Calu3 (cell line): ENCODE results near the gene XPNPEP1. TPM values are rescaled to one million over a fixed set of nuclear protein-coding genes. Genes with fewer than 3 reads are reported as not detected.

Experiments used
- BruUV-seq: library from RNA; stranded (reverse); fragments of 400-500 nt; replicated peaks from 2 replicates; lab custom pipeline; 2021; lab: Mats Ljungman, UMichigan
- CTCF ChIA-PET: fragments of 300-600 bp; sonication (Branson Sonifier 250); formaldehyde crosslinking; loops from one replicate; lab custom pipeline; 2022; ENCODE audit warnings: antibody characterized with exemption; lab: Charles Lee
- DNase-seq: peaks from one replicate; pipeline ENCODE4 v3.0.0; 2022
- H3K27ac Mint-ChIP-seq: one replicate; pipeline ENCODE4 v1.8.0; 2022; ENCODE audit warnings: mixed read lengths; ENCODE audit not compliant: unreplicated experiment
- H3K27me3 Mint-ChIP-seq: one replicate; pipeline ENCODE4 v1.8.0; 2022; ENCODE audit warnings: mixed read lengths; ENCODE audit not compliant: unreplicated experiment
- H3K36me3 Mint-ChIP-seq: one replicate; pipeline ENCODE4 v1.8.0; 2022; ENCODE audit warnings: mild to moderate bottlenecking, moderate library complexity, mixed read lengths; ENCODE audit not compliant: insufficient read depth, unreplicated experiment
- H3K4me1 Mint-ChIP-seq: one replicate; pipeline ENCODE4 v1.8.0; 2022; ENCODE audit warnings: mild to moderate bottlenecking, low read depth, mixed read lengths; ENCODE audit not compliant: unreplicated experiment
- H3K4me3 Mint-ChIP-seq: one replicate; pipeline ENCODE4 v1.8.0; 2022; ENCODE audit warnings: mild to moderate bottlenecking, low read depth, moderate library complexity, mixed read lengths; ENCODE audit not compliant: unreplicated experiment
- H3K9me3 Mint-ChIP-seq: one replicate; pipeline ENCODE4 v1.8.0; 2022; ENCODE audit warnings: low read depth, mixed read lengths; ENCODE audit not compliant: unreplicated experiment
- intact Hi-C: fragments of 100-400 bp; cut with micrococcal nuclease; formaldehyde crosslinking; loops from one replicate; pipeline ENCODE4 v1.10.0; 2022; ENCODE audit not compliant: unreplicated experiment
- total RNA-seq: library from RNA; stranded (reverse); gene quantifications from 2 replicates; pipeline ENCODE4 v1.2.3, GENCODE V29; 2022
- TF ChIP-seq, protein P1 (sequence below): fragments of 200-600 bp; IDR thresholded peaks from one replicate; pipeline ENCODE4 v1.8.0; 2022; ENCODE audit warnings: antibody characterized with exemption; ENCODE audit not compliant: unreplicated experiment

Gene XPNPEP1
- total RNA-seq, 1 experiment from 2014 or later = 50.0 TPM

- no peak overlapping the region for H3K4me3 Mint-ChIP-seq
- H3K9me3 Mint-ChIP-seq = no peaks in the 10 kb centered on the region
- DNase-seq = no peak
- peaks cover 10% of the 10 kb centered on the region for H3K4me1 Mint-ChIP-seq
- no peaks in the 10 kb centered on the region for H3K27me3 Mint-ChIP-seq
- TF ChIP-seq, protein P1, sequence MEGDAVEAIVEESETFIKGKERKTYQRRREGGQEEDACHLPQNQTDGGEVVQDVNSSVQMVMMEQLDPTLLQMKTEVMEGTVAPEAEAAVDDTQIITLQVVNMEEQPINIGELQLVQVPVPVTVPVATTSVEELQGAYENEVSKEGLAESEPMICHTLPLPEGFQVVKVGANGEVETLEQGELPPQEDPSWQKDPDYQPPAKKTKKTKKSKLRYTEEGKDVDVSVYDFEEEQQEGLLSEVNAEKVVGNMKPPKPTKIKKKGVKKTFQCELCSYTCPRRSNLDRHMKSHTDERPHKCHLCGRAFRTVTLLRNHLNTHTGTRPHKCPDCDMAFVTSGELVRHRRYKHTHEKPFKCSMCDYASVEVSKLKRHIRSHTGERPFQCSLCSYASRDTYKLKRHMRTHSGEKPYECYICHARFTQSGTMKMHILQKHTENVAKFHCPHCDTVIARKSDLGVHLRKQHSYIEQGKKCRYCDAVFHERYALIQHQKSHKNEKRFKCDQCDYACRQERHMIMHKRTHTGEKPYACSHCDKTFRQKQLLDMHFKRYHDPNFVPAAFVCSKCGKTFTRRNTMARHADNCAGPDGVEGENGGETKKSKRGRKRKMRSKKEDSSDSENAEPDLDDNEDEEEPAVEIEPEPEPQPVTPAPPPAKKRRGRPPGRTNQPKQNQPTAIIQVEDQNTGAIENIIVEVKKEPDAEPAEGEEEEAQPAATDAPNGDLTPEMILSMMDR = no peak
- H3K27ac Mint-ChIP-seq = no peak overlapping the region
- CTCF ChIA-PET = no interaction called here
- BruUV-seq = no TSS peak
- no peaks in the 10 kb centered on the region for H3K36me3 Mint-ChIP-seq
- intact Hi-C loops = no loop called here
These were observed 22.3 kb upstream of the XPNPEP1 start for GRCh38 chr10:109945473-109946177.

DNA sequence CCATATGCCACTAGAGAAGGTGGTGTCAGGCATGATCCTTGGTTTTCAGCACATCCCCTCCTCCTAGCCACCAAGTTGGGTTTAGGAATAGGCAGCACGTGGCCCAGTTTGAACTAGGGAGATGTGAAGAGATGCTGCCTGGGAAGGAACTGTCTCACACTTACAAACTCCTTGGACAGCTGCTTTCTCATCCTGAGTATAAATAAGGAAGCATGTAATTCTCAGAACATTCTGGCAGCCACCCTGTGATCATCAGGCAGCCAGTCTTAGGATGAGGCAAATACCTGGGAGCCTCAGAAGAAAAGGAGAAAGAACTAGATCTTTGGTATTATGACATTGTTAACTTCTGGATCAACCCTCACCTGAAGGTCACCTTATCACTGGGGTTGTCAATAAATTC is 21.3 kb upstream of the XPNPEP1 start:
- BruUV-seq = no TSS peak
- intact Hi-C loops = no loop called here
- Mint-ChIP-seq H3K27ac (no peak overlapping the region), H3K9me3 (no peaks in the 10 kb centered on the region), H3K27me3 (no peaks in the 10 kb centered on the region), H3K36me3 (no peaks in the 10 kb centered on the region), H3K4me3 (no peak overlapping the region), H3K4me1 (no peaks in the 10 kb centered on the region)
- no peak for DNase-seq
- CTCF ChIA-PET = no interaction called here
- TF ChIP-seq, protein P1 = no peak

DNA sequence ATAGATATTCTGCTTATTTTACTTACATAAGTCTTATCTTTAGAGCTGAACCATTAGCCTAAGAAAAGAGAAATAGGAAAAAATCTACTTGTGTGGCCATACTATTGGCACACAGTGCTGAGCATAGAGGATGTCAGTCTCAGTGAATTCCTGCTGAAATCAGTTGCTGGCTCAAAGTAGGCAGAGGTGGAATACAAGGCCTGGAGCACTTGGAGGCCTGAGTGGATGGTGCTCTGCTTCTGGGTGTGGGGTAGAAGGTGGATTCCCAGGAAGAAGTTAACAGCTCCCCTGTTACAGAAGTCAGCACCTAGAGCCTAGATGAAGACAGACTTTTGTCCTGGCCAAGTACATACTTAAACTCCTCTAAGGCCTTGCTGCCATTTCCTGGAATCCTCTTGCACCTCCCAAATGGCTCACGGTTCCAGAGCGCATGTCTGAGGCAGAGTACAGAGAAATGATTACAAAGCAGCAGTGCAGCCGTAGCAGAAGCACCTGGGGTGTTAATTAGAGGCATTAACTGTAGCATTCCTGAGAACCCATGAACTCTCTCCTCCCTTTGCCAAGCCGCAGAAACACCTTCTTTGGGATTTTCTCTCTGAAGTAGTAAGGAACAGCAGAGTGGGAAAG is 18.0 kb upstream of the XPNPEP1 start:
- CTCF ChIA-PET = no interaction called here
- no peaks in the 10 kb centered on the region for H3K9me3 Mint-ChIP-seq
- no peak overlapping the region for H3K27ac Mint-ChIP-seq
- H3K4me1 Mint-ChIP-seq = no peaks in the 10 kb centered on the region
- H3K27me3 Mint-ChIP-seq = no peaks in the 10 kb centered on the region
- BruUV-seq = no TSS peak
- H3K36me3 Mint-ChIP-seq = no peaks in the 10 kb centered on the region
- DNase-seq = no peak
- TF ChIP-seq, protein P1 = no peak
- H3K4me3 Mint-ChIP-seq = no peak overlapping the region
- intact Hi-C loops = no loop called here

- intact Hi-C loops = no loop called here
- Mint-ChIP-seq H3K9me3 (no peaks in the 10 kb centered on the region), H3K4me1 (no peaks in the 10 kb centered on the region), H3K36me3 (no peaks in the 10 kb centered on the region), H3K4me3 (no peak overlapping the region), H3K27me3 (no peaks in the 10 kb centered on the region), H3K27ac (no peak overlapping the region)
- CTCF ChIA-PET = no interaction called here
- TF ChIP-seq, protein P1 = no peak
- no TSS peak for BruUV-seq
- no peak for DNase-seq
These were observed 17.2 kb upstream of the XPNPEP1 start for GRCh38 chr10:109940553-109940952.
